Keratinocyte (primary cell): Measurements from ENCODE around the gene TCN2. TPM values are rescaled to one million over a fixed set of nuclear protein-coding genes. Genes with fewer than 3 reads are reported as not detected.

ENCODE experiments used
- DNase-seq: peaks from one replicate; pipeline ENCODE4 v3.0.0-alpha.2; 2011; ENCODE audit warnings: low read depth, missing footprints, low spot score
- FAIRE-seq: peaks from 2 replicates; lab custom pipeline; 2011; peaks lifted over from hg19 to GRCh38; lab: Jason Lieb, UNC
- H2AFZ ChIP-seq: 2 replicates; pipeline ENCODE4 v1.6.0; 2012; ENCODE audit warnings: low read length, control low read depth, inconsistent platforms; ENCODE audit not compliant: control insufficient read depth
- H3K27ac ChIP-seq: 2 replicates; pipeline ENCODE4 v1.5.1; 2011; ENCODE audit warnings: low read length; ENCODE audit not compliant: control insufficient read depth, insufficient read depth
- H3K27me3 ChIP-seq: 3 replicates; pipeline ENCODE4 v1.6.0; 2011; ENCODE audit warnings: low read length; ENCODE audit not compliant: control insufficient read depth, insufficient read depth; ENCODE audit errors: extremely low read depth
- H3K36me3 ChIP-seq, 2 experiments: 2 replicates in 1 of 2; 3 replicates in 1 of 2; pipeline ENCODE4 v1.5.1; 2011; ENCODE audit warnings: low read length in 2 of 2, mild to moderate bottlenecking in 1 of 2; ENCODE audit not compliant: control insufficient read depth in 2 of 2, insufficient read depth in 2 of 2; ENCODE audit errors: extremely low read depth in 1 of 2
- H3K4me1 ChIP-seq: 3 replicates; pipeline ENCODE4 v1.5.1; 2011; ENCODE audit warnings: low read length; ENCODE audit not compliant: control insufficient read depth, insufficient read depth; ENCODE audit errors: extremely low read depth
- H3K4me2 ChIP-seq: 3 replicates; pipeline ENCODE4 v1.6.0; 2011; ENCODE audit warnings: low read depth, low read length; ENCODE audit not compliant: control insufficient read depth, insufficient read depth; ENCODE audit errors: extremely low read depth
- H3K4me3 ChIP-seq, 3 experiments: fragments of 200-600 bp in 1 of 3; sonication (generic) in 1 of 3; 2 replicates in 2 of 3; 3 replicates in 1 of 3; pipeline ENCODE4 v1.5.1; 2011 to 2016; ENCODE audit warnings: low read length in 3 of 3, mild to moderate bottlenecking in 3 of 3, control low read depth in 2 of 3, inconsistent platforms in 1 of 3, low read depth in 1 of 3, mixed read lengths in 1 of 3, mixed run types in 1 of 3, moderate library complexity in 1 of 3; ENCODE audit not compliant: control insufficient read depth in 2 of 3, insufficient read depth in 2 of 3; ENCODE audit errors: extremely low read depth in 1 of 3
- H3K79me2 ChIP-seq: 2 replicates; pipeline ENCODE4 v1.6.0; 2012; ENCODE audit warnings: low read length; ENCODE audit not compliant: control insufficient read depth, insufficient read depth
- H3K9ac ChIP-seq: 3 replicates; pipeline ENCODE4 v1.6.0; 2011; ENCODE audit warnings: low read length; ENCODE audit not compliant: control insufficient read depth, insufficient read depth; ENCODE audit errors: extremely low read depth
- H3K9me1 ChIP-seq: 3 replicates; pipeline ENCODE4 v1.6.0; 2011; ENCODE audit warnings: low read length; ENCODE audit not compliant: control insufficient read depth, insufficient read depth; ENCODE audit errors: extremely low read depth
- H3K9me3 ChIP-seq: 2 replicates; pipeline ENCODE4 v1.5.1; 2012; ENCODE audit warnings: low read depth, low read length; ENCODE audit not compliant: control insufficient read depth
- H4K20me1 ChIP-seq: 3 replicates; pipeline ENCODE4 v1.6.0; 2011; ENCODE audit warnings: low read length; ENCODE audit not compliant: control insufficient read depth, insufficient read depth; ENCODE audit errors: extremely low read depth
- EZH2 ChIP-seq: IDR thresholded peaks from one replicate; pipeline ENCODE4 v1.6.1; 2012; ENCODE audit warnings: inconsistent platforms, mild to moderate bottlenecking, low read length, moderate library complexity
- dilution Hi-C: fragments of 300-500 bp; cut with MboI; formaldehyde crosslinking; loops from one replicate; pipeline ENCODE4 v1.7.0; 2020; ENCODE audit warnings: low sequenced_read_pairs; ENCODE audit not compliant: extremely low pct_ligation_motif_present
- polyA plus RNA-seq, 5 experiments: library from polyadenylated mRNA; depleted of rRNA in 3 of 5; stranded (reverse) in 3 of 5; stranded (forward) in 1 of 5; unstranded in 1 of 5; fragments of >200 nt; gene quantifications; 1 replicate in 1 of 5; 2 replicates in 3 of 5; 3 replicates in 1 of 5; pipeline versions ENCODE4 v1.2.1 to v1.2.3, GENCODE V29; 2011 to 2012; ENCODE audit warnings: missing spikeins in 2 of 5, low read depth in 1 of 5, low replicate concordance in 1 of 5
- TF ChIP-seq, protein P1 (sequence below), 3 experiments: IDR thresholded peaks in 1 of 3; conservative IDR thresholded peaks in 1 of 3; optimal IDR thresholded peaks in 1 of 3; 2 replicates in 2 of 3; 3 replicates in 1 of 3; pipeline versions ENCODE3 to v1.5.1; 2011; ENCODE audit warnings: low read length in 3 of 3, mild to moderate bottlenecking in 3 of 3, moderate library complexity in 2 of 3, control low read depth in 1 of 3, inconsistent platforms in 1 of 3; ENCODE audit not compliant: insufficient read depth in 2 of 3; ENCODE audit errors: extremely low read depth in 1 of 3

The TCN2 gene
- polyA plus RNA-seq, 1 donor (not counting 4 experiments of a cell fraction or from before 2014, with no cell fraction given), result 0.88 TPM

GRCh38 chr22:30603801-30604200 is 3.2 kb upstream of the TCN2 start:
- Histone ChIP-seq H3K79me2 (no peaks in the 10 kb centered on the region), H3K4me1 (peaks cover 17% of the 10 kb centered on the region), H3K27me3 (no peaks in the 10 kb centered on the region), H3K9ac (no peak overlapping the region), H3K9me3 (no peaks in the 10 kb centered on the region), H3K27ac (no peak overlapping the region), H3K4me3 (no peak overlapping the region), H3K36me3 (no peaks in the 10 kb centered on the region), H3K4me2 (no peak overlapping the region), H3K9me1 (no peaks in the 10 kb centered on the region), H4K20me1 (no peaks in the 10 kb centered on the region), H2AFZ (no peak overlapping the region)
- TF ChIP-seq EZH2, result no peak
- TF ChIP-seq, protein P1, sequence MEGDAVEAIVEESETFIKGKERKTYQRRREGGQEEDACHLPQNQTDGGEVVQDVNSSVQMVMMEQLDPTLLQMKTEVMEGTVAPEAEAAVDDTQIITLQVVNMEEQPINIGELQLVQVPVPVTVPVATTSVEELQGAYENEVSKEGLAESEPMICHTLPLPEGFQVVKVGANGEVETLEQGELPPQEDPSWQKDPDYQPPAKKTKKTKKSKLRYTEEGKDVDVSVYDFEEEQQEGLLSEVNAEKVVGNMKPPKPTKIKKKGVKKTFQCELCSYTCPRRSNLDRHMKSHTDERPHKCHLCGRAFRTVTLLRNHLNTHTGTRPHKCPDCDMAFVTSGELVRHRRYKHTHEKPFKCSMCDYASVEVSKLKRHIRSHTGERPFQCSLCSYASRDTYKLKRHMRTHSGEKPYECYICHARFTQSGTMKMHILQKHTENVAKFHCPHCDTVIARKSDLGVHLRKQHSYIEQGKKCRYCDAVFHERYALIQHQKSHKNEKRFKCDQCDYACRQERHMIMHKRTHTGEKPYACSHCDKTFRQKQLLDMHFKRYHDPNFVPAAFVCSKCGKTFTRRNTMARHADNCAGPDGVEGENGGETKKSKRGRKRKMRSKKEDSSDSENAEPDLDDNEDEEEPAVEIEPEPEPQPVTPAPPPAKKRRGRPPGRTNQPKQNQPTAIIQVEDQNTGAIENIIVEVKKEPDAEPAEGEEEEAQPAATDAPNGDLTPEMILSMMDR (optimal IDR thresholded peaks at IDR 0.05 in 1 of 3, IDR thresholded peaks at IDR 0.05 in 1 of 3, conservative IDR thresholded peaks at IDR 0.05 in 1 of 3; ENCODE audit: extremely low read depth in 1 of 3, insufficient read depth in 2 of 3, low read length in 3 of 3), result no peak
- DNase-seq, result no peak
- dilution Hi-C loops, result no loop called here
- no peak for FAIRE-seq

- H4K20me1 ChIP-seq, result no peaks in the 10 kb centered on the region
- dilution Hi-C loops, result no loop called here
Measured at GRCh38 chr22:30604723-30605122, 2.3 kb upstream of the TCN2 start.

More at GRCh38 chr22:30604723-30605122, 2.3 kb upstream of the TCN2 start:
- no peaks in the 10 kb centered on the region for H3K79me2 ChIP-seq
- no peak overlapping the region for H3K27ac ChIP-seq
- TF ChIP-seq EZH2, result no peak
- TF ChIP-seq, protein P1 (optimal IDR thresholded peaks at IDR 0.05 in 1 of 3, IDR thresholded peaks at IDR 0.05 in 1 of 3, conservative IDR thresholded peaks at IDR 0.05 in 1 of 3; ENCODE audit: extremely low read depth in 1 of 3, insufficient read depth in 2 of 3, low read length in 3 of 3), result no peak
- H3K4me3 ChIP-seq, result no peak overlapping the region
- DNase-seq (no peak), FAIRE-seq (no peak)
- no peaks in the 10 kb centered on the region for H3K9me3 ChIP-seq
- no peak overlapping the region for H2AFZ ChIP-seq
- no peak overlapping the region for H3K4me2 ChIP-seq
- peaks cover 26% of the 10 kb centered on the region for H3K4me1 ChIP-seq
- no peaks in the 10 kb centered on the region for H3K27me3 ChIP-seq
- no peaks in the 10 kb centered on the region for H3K9me1 ChIP-seq
- H3K9ac ChIP-seq, result no peak overlapping the region
- H3K36me3 ChIP-seq, result no peaks in the 10 kb centered on the region
